Fibroblast of villous mesenchyme (primary cell): ENCODE data around the gene DNMT3B. TPM values are rescaled to one million over a fixed set of nuclear protein-coding genes. Genes with fewer than 3 reads are reported as not detected.
"Not testable (repeated sequence)": the region's sequence is repeated elsewhere in the genome, so short reads cannot be mapped to it uniquely, and the experiment has no call there.

Experiments
- DNase-seq: peaks from one replicate; pipeline ENCODE4 v3.0.0-alpha.2; 2010; ENCODE audit warnings: low read depth
- H3K4me3 ChIP-seq: 2 replicates; pipeline ENCODE4 v1.5.1; 2011; ENCODE audit warnings: low read depth, mild to moderate bottlenecking, low read length
- total RNA-seq: library from RNA; depleted of rRNA; stranded (reverse); fragments of >200 nt; gene quantifications from 2 replicates; pipeline ENCODE4 v1.2.3, GENCODE V29; 2012
- TF ChIP-seq, protein P1 (sequence below): IDR thresholded peaks from 2 replicates; pipeline ENCODE4 v1.5.1; 2012; ENCODE audit warnings: low read depth, mild to moderate bottlenecking, low read length; ENCODE audit not compliant: insufficient read depth

The DNMT3B gene
- total RNA-seq, 1 donor: 3.5 TPM

DNA sequence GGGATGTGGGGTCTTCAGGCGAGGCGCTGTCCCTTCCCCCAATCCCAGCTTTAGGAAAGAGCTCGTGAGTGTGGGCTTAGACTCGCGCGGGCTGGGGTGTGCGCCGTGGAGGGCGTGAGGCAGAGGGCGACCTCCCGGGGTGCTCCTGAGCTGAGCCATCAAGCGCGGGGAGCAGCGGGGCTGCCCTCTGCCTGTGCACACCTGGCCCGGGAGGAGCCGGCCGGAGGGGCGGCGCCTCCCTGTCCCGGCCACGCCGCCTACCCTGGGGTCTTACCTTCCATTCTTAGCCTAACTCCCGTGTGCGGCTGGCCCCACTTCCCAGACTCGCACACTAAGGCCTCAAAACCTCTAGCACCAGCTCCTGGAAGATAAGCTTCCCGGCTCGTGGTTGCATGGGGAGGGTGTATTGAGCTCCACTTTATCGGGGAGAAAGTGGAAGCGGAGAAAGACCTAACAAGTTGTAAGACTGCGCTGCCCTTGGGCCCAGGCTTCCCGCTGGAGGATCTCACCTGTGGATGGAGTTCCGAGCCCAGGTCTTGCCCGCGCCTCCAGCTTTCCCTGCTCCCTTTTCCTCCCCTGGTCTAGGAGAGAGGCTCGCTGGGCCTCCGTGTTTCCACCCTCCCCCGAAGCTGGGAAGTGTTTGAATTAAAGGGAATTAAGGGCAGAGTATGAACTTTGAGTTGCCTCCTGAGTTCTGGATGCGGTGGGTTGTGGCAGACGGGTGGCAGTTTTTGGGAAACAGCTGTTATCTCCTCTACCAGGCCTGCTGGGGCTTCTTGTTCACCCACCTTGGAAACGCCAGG, 1.2 kb downstream of the DNMT3B start:
- no peak for DNase-seq
- peak overlapping the region; percentile 90 for H3K4me3 ChIP-seq
- TF ChIP-seq, protein P1, sequence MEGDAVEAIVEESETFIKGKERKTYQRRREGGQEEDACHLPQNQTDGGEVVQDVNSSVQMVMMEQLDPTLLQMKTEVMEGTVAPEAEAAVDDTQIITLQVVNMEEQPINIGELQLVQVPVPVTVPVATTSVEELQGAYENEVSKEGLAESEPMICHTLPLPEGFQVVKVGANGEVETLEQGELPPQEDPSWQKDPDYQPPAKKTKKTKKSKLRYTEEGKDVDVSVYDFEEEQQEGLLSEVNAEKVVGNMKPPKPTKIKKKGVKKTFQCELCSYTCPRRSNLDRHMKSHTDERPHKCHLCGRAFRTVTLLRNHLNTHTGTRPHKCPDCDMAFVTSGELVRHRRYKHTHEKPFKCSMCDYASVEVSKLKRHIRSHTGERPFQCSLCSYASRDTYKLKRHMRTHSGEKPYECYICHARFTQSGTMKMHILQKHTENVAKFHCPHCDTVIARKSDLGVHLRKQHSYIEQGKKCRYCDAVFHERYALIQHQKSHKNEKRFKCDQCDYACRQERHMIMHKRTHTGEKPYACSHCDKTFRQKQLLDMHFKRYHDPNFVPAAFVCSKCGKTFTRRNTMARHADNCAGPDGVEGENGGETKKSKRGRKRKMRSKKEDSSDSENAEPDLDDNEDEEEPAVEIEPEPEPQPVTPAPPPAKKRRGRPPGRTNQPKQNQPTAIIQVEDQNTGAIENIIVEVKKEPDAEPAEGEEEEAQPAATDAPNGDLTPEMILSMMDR: no peak

DNA sequence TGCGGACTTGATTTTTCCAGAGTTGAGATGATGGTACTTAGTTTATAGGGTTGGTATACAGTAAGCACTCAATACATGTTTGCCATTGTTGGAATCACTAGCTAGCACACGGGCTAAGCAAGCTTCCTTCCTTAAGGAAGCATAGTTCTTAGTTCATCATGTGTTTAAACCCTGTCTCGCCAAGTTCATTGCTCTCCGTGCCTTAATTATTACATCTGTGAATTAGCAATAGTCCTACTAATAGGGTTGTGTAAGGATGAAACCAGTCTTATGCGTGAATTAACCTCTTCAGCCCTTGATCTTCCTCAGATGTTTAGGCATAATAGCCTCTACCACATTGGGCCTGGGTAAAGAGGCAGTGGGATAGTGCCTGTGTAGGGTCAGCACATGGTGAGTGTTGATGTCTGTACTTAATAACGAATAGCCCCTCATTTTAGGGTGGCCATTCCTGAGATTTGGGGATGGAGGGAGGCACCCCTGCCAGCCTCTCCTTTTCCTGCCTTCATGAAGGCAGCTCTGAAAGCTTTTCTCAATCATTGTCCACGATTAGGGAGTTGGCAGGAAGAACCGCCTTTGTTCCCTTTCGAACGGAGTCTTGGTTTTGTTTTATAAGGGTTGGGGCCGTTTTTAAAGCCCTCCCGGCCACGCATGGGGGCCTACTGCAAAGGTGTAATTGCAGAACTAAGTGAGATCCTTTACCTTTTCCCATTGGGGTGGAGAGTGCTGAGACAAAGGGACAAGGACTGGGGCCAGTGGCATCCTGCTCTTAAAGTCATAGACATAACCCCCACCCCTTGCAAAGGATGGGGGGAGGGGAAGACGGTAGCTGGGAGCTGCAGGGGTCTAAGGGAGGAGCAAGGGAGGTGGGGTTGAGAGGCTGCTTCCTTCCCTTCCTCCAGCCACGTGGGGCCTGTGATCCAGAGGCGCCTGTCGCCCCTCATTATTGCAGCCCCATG, 2.1 kb downstream of the DNMT3B start:
- DNase-seq: no peak
- peak overlapping the region; percentile 90 for H3K4me3 ChIP-seq
- TF ChIP-seq, protein P1: no peak

DNA sequence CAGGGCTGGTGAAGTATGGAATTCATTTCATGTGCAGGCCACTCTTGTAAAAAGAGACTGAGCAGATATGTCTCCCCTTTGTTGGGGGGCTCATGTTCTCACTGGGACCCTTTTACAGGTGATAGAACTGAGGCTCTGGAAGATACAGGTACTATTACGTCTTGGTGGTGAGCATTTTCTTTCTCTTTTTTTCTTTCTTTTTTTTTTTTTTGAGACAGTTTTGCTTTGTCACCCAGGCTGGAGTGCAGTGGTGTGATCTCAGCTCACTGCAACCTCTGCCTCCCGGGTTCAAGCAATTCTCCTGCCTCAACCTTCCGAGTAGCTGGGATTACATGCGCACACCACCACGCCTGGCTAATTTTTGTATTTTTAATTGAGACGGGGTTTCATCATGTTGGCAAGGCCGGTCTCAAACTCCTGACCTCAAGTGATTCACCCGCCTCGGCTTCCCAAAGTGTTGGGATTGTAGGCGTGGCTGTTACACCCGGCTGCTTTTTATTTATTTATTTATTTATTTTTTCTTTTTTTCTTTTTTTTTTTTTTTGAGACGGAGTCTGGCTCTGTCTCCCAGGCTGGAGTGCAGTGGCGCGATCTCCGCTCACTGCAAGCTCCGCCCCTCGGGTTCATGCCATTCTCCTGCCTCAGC, 3.2 kb downstream of the DNMT3B start:
- DNase-seq, H3K4me3 ChIP-seq: not testable (repeated sequence)

DNA sequence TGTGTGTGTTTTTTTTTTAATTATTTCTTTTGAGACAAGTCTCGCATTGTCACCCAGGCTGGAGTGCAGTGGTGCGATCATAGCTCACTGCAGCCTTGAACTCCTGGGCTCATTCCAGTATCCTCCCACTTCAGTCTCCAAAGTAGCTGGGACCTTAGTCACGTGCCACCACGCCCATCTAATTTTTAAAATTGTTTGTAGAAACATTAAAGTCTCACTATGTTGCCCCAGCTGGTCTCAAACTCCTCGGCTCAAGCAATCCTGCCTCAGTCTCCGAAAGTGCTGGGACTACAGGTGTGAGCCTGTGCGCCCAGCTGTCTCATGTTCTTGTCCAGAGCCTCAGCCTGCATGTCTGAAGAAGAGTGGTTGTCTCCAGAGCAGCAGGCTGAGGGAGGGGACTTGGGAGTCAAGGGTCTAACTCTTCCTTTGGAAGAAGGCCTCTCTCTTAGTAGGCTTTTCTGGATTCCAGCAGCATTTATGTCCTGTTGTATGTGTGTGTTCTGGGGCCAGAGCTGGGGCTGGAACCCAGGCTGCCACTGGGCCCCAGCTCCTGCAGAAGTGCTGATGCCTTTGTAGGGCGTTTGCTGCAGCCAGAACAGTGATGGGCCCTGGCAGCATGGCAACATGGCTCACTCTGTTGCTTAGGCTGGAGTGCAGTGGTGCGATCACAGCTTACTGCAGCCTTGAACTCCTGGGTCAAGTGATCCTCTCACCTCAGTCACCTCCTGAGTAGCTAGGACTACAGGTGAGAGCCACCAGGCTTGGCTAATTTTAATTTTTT, 5.4 kb downstream of the DNMT3B start:
- TF ChIP-seq, protein P1: no peak
- DNase-seq: no peak
- no peak overlapping the region for H3K4me3 ChIP-seq

DNA sequence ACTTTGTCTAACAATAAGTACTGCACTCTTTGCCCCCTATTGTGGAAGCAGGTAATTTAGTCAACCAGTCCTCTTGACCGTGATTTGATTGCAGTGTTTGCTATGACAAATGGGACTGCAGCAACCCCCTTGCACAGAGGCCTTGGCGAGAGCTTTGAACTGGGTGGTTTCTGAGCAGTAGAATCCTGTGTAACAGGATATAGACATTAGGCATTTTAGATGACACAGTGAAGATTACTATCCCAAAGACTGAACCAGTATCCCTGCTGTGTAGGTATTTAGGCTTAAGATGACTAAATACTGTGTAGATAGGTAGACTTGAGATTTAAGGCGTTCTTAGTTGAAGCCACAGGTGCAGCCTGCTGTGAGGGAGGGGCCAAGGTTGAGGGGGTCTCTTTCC, 9.9 kb downstream of the DNMT3B start:
- no peak for DNase-seq
- H3K4me3 ChIP-seq: no peak overlapping the region
- TF ChIP-seq, protein P1: no peak

DNA sequence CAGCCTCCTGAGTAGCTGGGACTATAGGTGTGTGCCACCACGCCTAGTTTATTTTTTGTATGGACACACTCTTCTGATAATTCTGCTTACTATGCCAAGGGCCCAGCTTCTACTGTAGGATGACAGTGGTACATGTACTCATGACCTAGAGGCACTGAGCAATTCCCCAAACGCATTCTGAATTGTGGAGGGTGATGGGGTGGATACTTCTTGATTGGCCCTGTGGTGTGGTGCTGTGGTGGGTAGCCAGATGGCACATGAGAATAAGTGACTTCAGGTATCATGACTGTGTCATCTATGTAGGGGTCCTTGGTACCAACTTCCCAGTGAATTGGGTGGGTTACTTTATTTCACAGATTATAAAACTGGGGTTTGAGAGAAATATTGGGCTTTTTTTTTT, 11.0 kb downstream of the DNMT3B start:
- H3K4me3 ChIP-seq: no peak overlapping the region
- DNase-seq: no peak
- TF ChIP-seq, protein P1: no peak
